HCT116 (cell line): ENCODE data around the gene FTSJ1. TPM values are rescaled to one million over a fixed set of nuclear protein-coding genes. Genes with fewer than 3 reads are reported as not detected.

Source experiments
- ATAC-seq: fragments of 200-7000 bp; cut with Tn5 transposase; 2 replicates; pipeline ENCODE4 v1.9.1; 2020; ENCODE audit warnings: mild to moderate bottlenecking, moderate library complexity
- BruUV-seq: library from RNA; stranded (reverse); fragments of 400-500 nt; replicated peaks from 2 replicates; lab custom pipeline; 2021; lab: Mats Ljungman, UMichigan
- CTCF ChIA-PET: fragments of 300-600 bp; sonication (Branson Sonifier 250); formaldehyde crosslinking; loops from one replicate; lab custom pipeline; 2021; ENCODE audit warnings: antibody characterized with exemption; lab: Charles Lee
- POLR2A ChIA-PET: fragments of 300-600, 350-600 bp; sonication (Branson Sonifier 250); formaldehyde crosslinking; loops from one replicate; lab custom pipeline; 2021; ENCODE audit warnings: antibody characterized with exemption; lab: Charles Lee
- RAD21 ChIA-PET, 2 experiments: fragments of 300-600 bp; sonication (Branson Sonifier 250); formaldehyde crosslinking; loops; one replicate each; lab custom pipeline; 2023; ENCODE audit warnings: low total read pairs in 2 of 2; ENCODE audit not compliant: uncharacterized antibody in 2 of 2, unreplicated experiment in 2 of 2, low non-redundant PET in 1 of 2; lab: Charles Lee
- DNase-seq: peaks from one replicate; pipeline ENCODE4 v3.0.0-alpha.2; 2010; ENCODE audit warnings: low read depth, low spot score
- H2AFZ ChIP-seq: fragments of 200-600 bp; shearing (Covaris generic), sonication (generic); 2 replicates; pipeline ENCODE4 v1.6.1; 2017; ENCODE audit warnings: low read depth, mixed run types, mixed read lengths, antibody characterized with exemption, low read length; ENCODE audit not compliant: poor library complexity, severe bottlenecking
- H3K27ac ChIP-seq: 2 replicates; pipeline ENCODE4 v1.5.1; 2012; ENCODE audit warnings: low read depth, low read length
- H3K27me3 ChIP-seq: fragments of 200-600 bp; sonication (generic); 2 replicates; pipeline ENCODE4 v1.6.1; 2016; ENCODE audit warnings: mixed run types, low read length, mixed read lengths; ENCODE audit not compliant: insufficient read depth
- H3K36me3 ChIP-seq, 2 experiments: fragments of 200-500 bp in 1 of 2; fragments of 200-600 bp in 1 of 2; sonication (Bioruptor generic) in 1 of 2; sonication (generic) in 1 of 2; 2 replicates each; pipeline versions ENCODE4 v1.5.1 to v1.6.1; 2014 to 2016; ENCODE audit warnings: low read length in 2 of 2, inconsistent platforms in 1 of 2, mixed read lengths in 1 of 2, mixed run types in 1 of 2; ENCODE audit not compliant: insufficient read depth in 2 of 2, control insufficient read depth in 1 of 2
- H3K4me1 ChIP-seq, 2 experiments: fragments of 200-600 bp in 1 of 2; sonication (generic) in 1 of 2; 2 replicates each; pipeline versions ENCODE4 v1.5.1 to v1.6.1; 2012 to 2017; ENCODE audit warnings: low read length in 2 of 2, inconsistent platforms in 1 of 2, mild to moderate bottlenecking in 1 of 2, mixed read lengths in 1 of 2, mixed run types in 1 of 2, moderate library complexity in 1 of 2; ENCODE audit not compliant: insufficient read depth in 2 of 2, control insufficient read depth in 1 of 2
- H3K4me2 ChIP-seq: fragments of 200-600 bp; sonication (generic); 2 replicates; pipeline ENCODE4 v1.6.1; 2017; ENCODE audit warnings: mixed run types, low read length, mixed read lengths
- H3K4me3 ChIP-seq, 2 experiments: fragments of 200-600 bp in 1 of 2; sonication (generic) in 1 of 2; replicated peaks in 1 of 2; 2 replicates each; pipeline ENCODE4 v1.5.1; 2011 to 2016; ENCODE audit warnings: low read length in 2 of 2, control low read depth in 1 of 2, low read depth in 1 of 2, mild to moderate bottlenecking in 1 of 2, mixed read lengths in 1 of 2, mixed run types in 1 of 2
- H3K79me2 ChIP-seq: fragments of 200-600 bp; sonication (generic); 2 replicates; pipeline ENCODE4 v1.6.1; 2017; ENCODE audit warnings: mild to moderate bottlenecking, mixed run types, low read length, moderate library complexity, mixed read lengths; ENCODE audit not compliant: insufficient read depth
- H3K9ac ChIP-seq: fragments of 200-600 bp; sonication (generic); 2 replicates; pipeline ENCODE4 v1.6.1; 2016; ENCODE audit warnings: low read length, mixed read lengths
- H3K9me2 ChIP-seq: fragments of 200-600 bp; sonication (generic), shearing (Covaris generic); 2 replicates; pipeline ENCODE4 v1.6.1; 2017; ENCODE audit warnings: mixed run types, mild to moderate bottlenecking, moderate library complexity; ENCODE audit not compliant: insufficient read depth
- H3K9me3 ChIP-seq, 2 experiments: fragments of 200-500 bp in 1 of 2; fragments of 200-600 bp in 1 of 2; sonication (Bioruptor generic) in 1 of 2; sonication (generic) in 1 of 2; 2 replicates each; pipeline ENCODE4 v1.6.1; 2014 to 2017; ENCODE audit warnings: low read length in 2 of 2, mixed read lengths in 2 of 2, inconsistent platforms in 1 of 2, low read depth in 1 of 2, mild to moderate bottlenecking in 1 of 2, mixed run types in 1 of 2, moderate library complexity in 1 of 2; ENCODE audit not compliant: control insufficient read depth in 1 of 2, insufficient read depth in 1 of 2
- H4K20me1 ChIP-seq: fragments of 200-600 bp; sonication (generic), shearing (Covaris generic); 2 replicates; pipeline ENCODE4 v1.6.1; 2017; ENCODE audit warnings: mixed run types, mild to moderate bottlenecking, moderate library complexity; ENCODE audit not compliant: insufficient read depth
- CTCF ChIP-seq, 3 experiments: fragments of 200-600 bp in 1 of 3; sonication (generic) in 1 of 3; IDR thresholded peaks in 2 of 3; conservative IDR thresholded peaks in 1 of 3; 2 replicates each; pipeline ENCODE4 v1.5.1; 2012 to 2017; ENCODE audit warnings: low read depth in 2 of 3, low read length in 2 of 3, antibody characterized with exemption in 1 of 3, borderline replicate concordance in 1 of 3, control low read depth in 1 of 3, mild to moderate bottlenecking in 1 of 3, mixed read lengths in 1 of 3, mixed run types in 1 of 3, moderate library complexity in 1 of 3; ENCODE audit not compliant: insufficient read depth in 1 of 3
- EGR1 ChIP-seq: IDR thresholded peaks from 2 replicates; pipeline ENCODE4 v1.6.1; 2012; ENCODE audit warnings: low read depth
- EZH2phosphoT487 ChIP-seq: fragments of 200-600 bp; IDR thresholded peaks from 2 replicates; pipeline ENCODE4 v1.6.1; 2018; ENCODE audit warnings: antibody characterized with exemption, borderline replicate concordance
- FOSL1 ChIP-seq: IDR thresholded peaks from 2 replicates; pipeline ENCODE4 v1.6.1; 2012; ENCODE audit warnings: low read depth
- POLR2A ChIP-seq: IDR thresholded peaks from 2 replicates; pipeline ENCODE4 v1.7.0; 2011; ENCODE audit warnings: borderline replicate concordance; ENCODE audit not compliant: insufficient read depth, insufficient read length; ENCODE audit errors: extremely low read depth
- YY1 ChIP-seq: IDR thresholded peaks from 2 replicates; pipeline ENCODE4 v1.6.1; 2011; ENCODE audit warnings: low read length, low read depth, moderate library complexity, mild to moderate bottlenecking; ENCODE audit not compliant: insufficient replicate concordance; ENCODE audit errors: extremely low read depth
- ZBTB33 ChIP-seq: IDR thresholded peaks from 2 replicates; pipeline ENCODE4 v1.6.1; 2011; ENCODE audit warnings: mild to moderate bottlenecking, low read length, moderate library complexity; ENCODE audit not compliant: insufficient replicate concordance; ENCODE audit errors: extremely low read depth
- intact Hi-C: fragments of 100-400 bp; cut with micrococcal nuclease; formaldehyde crosslinking; loops from 2 replicates; pipeline ENCODE4 v1.10.0; 2022
- total RNA-seq: library from RNA; stranded (reverse); gene quantifications from one replicate; pipeline ENCODE4 v1.2.1, GENCODE V29; 2021; ENCODE audit not compliant: unreplicated experiment

FTSJ1 gene
- total RNA-seq, 1 experiment from 2014 or later = 64.9 TPM

- H3K4me2 ChIP-seq = peak overlapping the region; percentile 28
- POLR2A ChIA-PET = no interaction called here
- no peak overlapping the region for H3K9ac ChIP-seq
These were observed 14.7 kb downstream of the FTSJ1 start for GRCh38 chrX:48490661-48491060.

GRCh38 chrX:48491809-48492208, 15.8 kb downstream of the FTSJ1 start:
- H4K20me1 ChIP-seq = no peaks in the 10 kb centered on the region
- intact Hi-C loops = loop anchor here (5.0 to 10.0 kb wide), 4 partner anchors 410 to 927 kb away; partner anchors contain the start of gene ARAF
- peaks cover 9 to 59% of the 10 kb centered on the region in 2 experiments; a peak in 3 of 4 replicates for H3K4me1 ChIP-seq
- no peaks in the 10 kb centered on the region for H3K79me2 ChIP-seq
- TF ChIP-seq FOSL1 (no peak), EZH2phosphoT487 (no peak), EGR1 (no peak), ZBTB33 (no peak), POLR2A (no peak)
- H3K4me3 ChIP-seq = no peak overlapping the region
- H3K9me3 ChIP-seq = no peaks in the 10 kb centered on the region
- H2AFZ ChIP-seq = no peak overlapping the region
- BruUV-seq = no TSS peak
- no peak overlapping the region for H3K9ac ChIP-seq
- H3K9me2 ChIP-seq = no peaks in the 10 kb centered on the region
- no peak overlapping the region for H3K27ac ChIP-seq
- DNase-seq = no peak
- POLR2A ChIA-PET = no interaction called here
- no peaks in the 10 kb centered on the region for H3K27me3 ChIP-seq
- RAD21 ChIA-PET = no interaction called here
- peak overlapping the region; percentile 47 for H3K4me2 ChIP-seq
- ATAC-seq = no peak
- CTCF ChIA-PET = no interaction called here
- H3K36me3 ChIP-seq = no peaks in the 10 kb centered on the region

More at GRCh38 chrX:48490661-48491060, 14.7 kb downstream of the FTSJ1 start:
- CTCF ChIA-PET = no interaction called here
- Histone ChIP-seq H2AFZ (no peak overlapping the region), H4K20me1 (no peaks in the 10 kb centered on the region), H3K79me2 (no peaks in the 10 kb centered on the region), H3K4me3 (no peak overlapping the region), H3K27me3 (no peaks in the 10 kb centered on the region), H3K9me2 (no peaks in the 10 kb centered on the region), H3K36me3 (no peaks in the 10 kb centered on the region; a peak in 1 of 4 replicates), H3K27ac (no peak overlapping the region), H3K9me3 (no peaks in the 10 kb centered on the region), H3K4me1 (peaks cover 6 to 59% of the 10 kb centered on the region in 2 experiments; a peak in 3 of 4 replicates)
- TF ChIP-seq YY1 = no peak
- no peak for TF ChIP-seq CTCF (IDR thresholded peaks at IDR 0.05 in 2 of 3, conservative IDR thresholded peaks at IDR 0.05 in 1 of 3; ENCODE audit: borderline replicate concordance in 1 of 3, insufficient read depth in 1 of 3, low read depth in 2 of 3, low read length in 2 of 3)
- no peak for TF ChIP-seq EGR1
- RAD21 ChIA-PET = no interaction called here
- ATAC-seq = no peak
- no peak for DNase-seq
- intact Hi-C loops = loop anchor here (5.0 to 10.0 kb wide), 4 partner anchors 408 to 926 kb away; partner anchors contain the start of gene ARAF
- no TSS peak for BruUV-seq
